ENCODE results near the gene SPATA2. TPM values are rescaled to one million over a fixed set of nuclear protein-coding genes. Genes with fewer than 3 reads are reported as not detected.

The SPATA2 gene
- total RNA-seq, 1 experiment from 2014 or later = 6.6 TPM

GRCh38 chr20:49863666-49864065, 51.7 kb downstream of the SPATA2 start:
- no peak overlapping the region for H2AFZ ChIP-seq (ENCODE audit: low read depth, low read length, poor library complexity, severe bottlenecking)
- H3K9me2 ChIP-seq (ENCODE audit: insufficient read depth) = no peaks in the 10 kb centered on the region
- DNase-seq (ENCODE audit: low read depth, low spot score) (no peak), ATAC-seq (no peak)
- ChIA-PET CTCF (no interaction called here), RAD21 (ENCODE audit: low non-redundant PET in 1 of 2, low total read pairs in 2 of 2, uncharacterized antibody in 2 of 2, unreplicated experiment in 2 of 2) (no interaction called here), POLR2A (no interaction called here)
- H3K36me3 ChIP-seq (ENCODE audit: control insufficient read depth in 1 of 2, insufficient read depth in 2 of 2, low read length in 2 of 2) = no peaks in the 10 kb centered on the region; a peak in 2 of 4 replicates
- no peaks in the 10 kb centered on the region for H3K9me3 ChIP-seq (ENCODE audit: control insufficient read depth in 1 of 2, insufficient read depth in 1 of 2, low read depth in 1 of 2, low read length in 2 of 2)
- no peaks in the 10 kb centered on the region for H3K79me2 ChIP-seq (ENCODE audit: insufficient read depth, low read length)
- no peak overlapping the region for H3K4me2 ChIP-seq (ENCODE audit: low read length)
- H3K27me3 ChIP-seq (ENCODE audit: insufficient read depth, low read length) = no peaks in the 10 kb centered on the region
- no peak overlapping the region for H3K4me3 ChIP-seq (replicated peaks in 1 of 2; ENCODE audit: low read depth in 1 of 2, low read length in 2 of 2)
- peaks cover 7 to 11% of the 10 kb centered on the region in 2 experiments; a peak in 3 of 4 replicates for H3K4me1 ChIP-seq (ENCODE audit: control insufficient read depth in 1 of 2, insufficient read depth in 2 of 2, low read length in 2 of 2)
- H3K9ac ChIP-seq (ENCODE audit: low read length) = no peak overlapping the region
- intact Hi-C loops (cut with micrococcal nuclease) = no loop called here
- H4K20me1 ChIP-seq (ENCODE audit: insufficient read depth) = no peaks in the 10 kb centered on the region
- H3K27ac ChIP-seq (ENCODE audit: low read depth, low read length) = no peak overlapping the region
- no peak for TF ChIP-seq POLR2AphosphoS5 (IDR thresholded peaks at IDR 0.05; ENCODE audit: low read depth, low read length)
- TF ChIP-seq FOSL1 (IDR thresholded peaks at IDR 0.05; ENCODE audit: low read depth) = no peak
- no peak for TF ChIP-seq JUND (IDR thresholded peaks at IDR 0.05)
- no peak for TF ChIP-seq SRF (IDR thresholded peaks at IDR 0.05; ENCODE audit: low read depth)
- no peak for TF ChIP-seq REST (IDR thresholded peaks at IDR 0.05; ENCODE audit: low read depth)
- no peak for TF ChIP-seq ATF3 (IDR thresholded peaks at IDR 0.05)
- no peak for TF ChIP-seq POLR2A (IDR thresholded peaks at IDR 0.05; ENCODE audit: borderline replicate concordance, extremely low read depth, insufficient read depth, insufficient read length)
- no peak for TF ChIP-seq EZH2phosphoT487 (IDR thresholded peaks at IDR 0.05; ENCODE audit: borderline replicate concordance)
- no peak for TF ChIP-seq CTCF (IDR thresholded peaks at IDR 0.05 in 2 of 3, conservative IDR thresholded peaks at IDR 0.05 in 1 of 3; ENCODE audit: borderline replicate concordance in 1 of 3, insufficient read depth in 1 of 3, low read depth in 2 of 3, low read length in 2 of 3)
- no peak for TF ChIP-seq SIN3A (IDR thresholded peaks at IDR 0.05; ENCODE audit: low read depth)
- TF ChIP-seq EGR1 (IDR thresholded peaks at IDR 0.05; ENCODE audit: low read depth) = no peak
- no TSS peak for BruUV-seq (replicated peaks)
